Mucosa of rectum (tissue), 2 donors: ENCODE data around the gene ADGRB3.
"Not testable (repeated sequence)": the region's sequence is repeated elsewhere in the genome, so short reads cannot be mapped to it uniquely, and the experiment has no call there.

Experiments
- H3K27ac ChIP-seq, 2 donors: one replicate each; pipeline ENCODE4 v1.7.0; 2013; ENCODE audit warnings: inconsistent platforms in 2 of 2, low read depth in 2 of 2, low read length in 2 of 2
- H3K27me3 ChIP-seq, 2 donors: one replicate each; pipeline ENCODE4 v1.7.0; 2013; ENCODE audit warnings: low read length in 2 of 2; ENCODE audit not compliant: control insufficient read depth in 2 of 2, insufficient read depth in 2 of 2
- H3K36me3 ChIP-seq, 2 donors: one replicate each; pipeline ENCODE4 v1.7.0; 2013; ENCODE audit warnings: low read length in 2 of 2; ENCODE audit not compliant: control insufficient read depth in 2 of 2, insufficient read depth in 2 of 2
- H3K4me1 ChIP-seq, 2 donors: one replicate each; pipeline ENCODE4 v1.7.0; 2013; ENCODE audit warnings: low read length in 2 of 2, mild to moderate bottlenecking in 1 of 2; ENCODE audit not compliant: control insufficient read depth in 2 of 2, insufficient read depth in 2 of 2
- H3K4me3 ChIP-seq, 2 donors: one replicate each; pipeline ENCODE4 v1.7.0; 2013; ENCODE audit warnings: low read length in 2 of 2
- H3K9ac ChIP-seq, 2 donors: one replicate each; pipeline ENCODE4 v1.7.0; 2013; ENCODE audit warnings: low read length in 2 of 2, low read depth in 1 of 2, mild to moderate bottlenecking in 1 of 2
- H3K9me3 ChIP-seq, 2 donors: one replicate each; pipeline ENCODE4 v1.7.0; 2013; ENCODE audit warnings: low read length in 2 of 2; ENCODE audit not compliant: control insufficient read depth in 2 of 2
- donor health status: healthy.
- donor health status: Normal muscosa, but diverticular disease.

Gene ADGRB3

GRCh38 chr6:69280858-69281257, 645.8 kb downstream of the ADGRB3 start:
- Histone ChIP-seq H3K4me3 (no peak overlapping the region), H3K27me3 (no peaks in the 10 kb centered on the region), H3K27ac (no peak overlapping the region), H3K4me1 (no peaks in the 10 kb centered on the region), H3K9me3 (no peaks in the 10 kb centered on the region), H3K36me3 (no peaks in the 10 kb centered on the region), H3K9ac (no peak overlapping the region)

- Histone ChIP-seq H3K4me3 (no peak overlapping the region), H3K9ac (no peak overlapping the region), H3K27me3 (no peaks in the 10 kb centered on the region), H3K27ac (no peak overlapping the region), H3K9me3 (no peaks in the 10 kb centered on the region), H3K4me1 (no peaks in the 10 kb centered on the region), H3K36me3 (no peaks in the 10 kb centered on the region)
Measured at GRCh38 chr6:69284176-69284730, 649.2 kb downstream of the ADGRB3 start.

- Histone ChIP-seq H3K27me3 (no peaks in the 10 kb centered on the region), H3K9me3 (no peaks in the 10 kb centered on the region)
Measured at GRCh38 chr6:69285054-69285453, 650.0 kb downstream of the ADGRB3 start.

GRCh38 chr6:69286331-69286730, 651.2 kb downstream of the ADGRB3 start:
- H3K9me3 ChIP-seq: no peaks in the 10 kb centered on the region
- H3K9ac ChIP-seq: no peak overlapping the region

More at GRCh38 chr6:69285054-69285453, 650.0 kb downstream of the ADGRB3 start:
- no peak overlapping the region for H3K4me3 ChIP-seq
- H3K27ac ChIP-seq: no peak overlapping the region
- no peaks in the 10 kb centered on the region for H3K36me3 ChIP-seq
- no peak overlapping the region for H3K9ac ChIP-seq
- no peaks in the 10 kb centered on the region for H3K4me1 ChIP-seq

GRCh38 chr6:69288198-69288597, 653.1 kb downstream of the ADGRB3 start:
- H3K27me3 ChIP-seq, H3K9me3 ChIP-seq, H3K9ac ChIP-seq, H3K27ac ChIP-seq, H3K36me3 ChIP-seq, H3K4me3 ChIP-seq, H3K4me1 ChIP-seq: not testable (repeated sequence)

More at GRCh38 chr6:69286331-69286730, 651.2 kb downstream of the ADGRB3 start:
- H3K27me3 ChIP-seq: no peaks in the 10 kb centered on the region
- H3K27ac ChIP-seq: no peak overlapping the region
- H3K36me3 ChIP-seq: no peaks in the 10 kb centered on the region
- no peaks in the 10 kb centered on the region for H3K4me1 ChIP-seq
- no peak overlapping the region for H3K4me3 ChIP-seq

GRCh38 chr6:69289689-69290495, 654.8 kb downstream of the ADGRB3 start:
- Histone ChIP-seq H3K36me3 (no peaks in the 10 kb centered on the region), H3K4me3 (no peak overlapping the region), H3K9me3 (no peaks in the 10 kb centered on the region), H3K4me1 (no peaks in the 10 kb centered on the region), H3K9ac (no peak overlapping the region), H3K27ac (no peak overlapping the region), H3K27me3 (no peaks in the 10 kb centered on the region)

- Histone ChIP-seq H3K36me3 (no peaks in the 10 kb centered on the region), H3K9me3 (no peaks in the 10 kb centered on the region), H3K4me3 (no peak overlapping the region), H3K4me1 (no peaks in the 10 kb centered on the region), H3K27me3 (no peaks in the 10 kb centered on the region), H3K9ac (no peak overlapping the region), H3K27ac (no peak overlapping the region)
Measured at GRCh38 chr6:69293471-69293870, 658.4 kb downstream of the ADGRB3 start.

GRCh38 chr6:69294407-69294806, 659.3 kb downstream of the ADGRB3 start:
- no peak overlapping the region for H3K4me3 ChIP-seq

GRCh38 chr6:69294862-69295261, 659.8 kb downstream of the ADGRB3 start:
- H3K9ac ChIP-seq: no peak overlapping the region
- H3K27ac ChIP-seq: no peak overlapping the region
- H3K36me3 ChIP-seq: no peaks in the 10 kb centered on the region
- no peak overlapping the region for H3K4me3 ChIP-seq
- H3K4me1 ChIP-seq: no peaks in the 10 kb centered on the region
- H3K27me3 ChIP-seq: no peaks in the 10 kb centered on the region
- no peaks in the 10 kb centered on the region for H3K9me3 ChIP-seq

More at GRCh38 chr6:69294407-69294806, 659.3 kb downstream of the ADGRB3 start:
- Histone ChIP-seq H3K9me3 (no peaks in the 10 kb centered on the region), H3K36me3 (no peaks in the 10 kb centered on the region), H3K9ac (no peak overlapping the region), H3K4me1 (no peaks in the 10 kb centered on the region), H3K27me3 (no peaks in the 10 kb centered on the region), H3K27ac (no peak overlapping the region)

GRCh38 chr6:69303382-69303781, 668.3 kb downstream of the ADGRB3 start:
- H3K27me3 ChIP-seq: no peaks in the 10 kb centered on the region
- H3K9ac ChIP-seq: no peak overlapping the region
- H3K4me3 ChIP-seq: no peak overlapping the region
- H3K27ac ChIP-seq: no peak overlapping the region
- H3K4me1 ChIP-seq: no peaks in the 10 kb centered on the region
- no peaks in the 10 kb centered on the region for H3K9me3 ChIP-seq
- no peaks in the 10 kb centered on the region for H3K36me3 ChIP-seq
